Measurements from ENCODE around the gene DGKB.

DNA sequence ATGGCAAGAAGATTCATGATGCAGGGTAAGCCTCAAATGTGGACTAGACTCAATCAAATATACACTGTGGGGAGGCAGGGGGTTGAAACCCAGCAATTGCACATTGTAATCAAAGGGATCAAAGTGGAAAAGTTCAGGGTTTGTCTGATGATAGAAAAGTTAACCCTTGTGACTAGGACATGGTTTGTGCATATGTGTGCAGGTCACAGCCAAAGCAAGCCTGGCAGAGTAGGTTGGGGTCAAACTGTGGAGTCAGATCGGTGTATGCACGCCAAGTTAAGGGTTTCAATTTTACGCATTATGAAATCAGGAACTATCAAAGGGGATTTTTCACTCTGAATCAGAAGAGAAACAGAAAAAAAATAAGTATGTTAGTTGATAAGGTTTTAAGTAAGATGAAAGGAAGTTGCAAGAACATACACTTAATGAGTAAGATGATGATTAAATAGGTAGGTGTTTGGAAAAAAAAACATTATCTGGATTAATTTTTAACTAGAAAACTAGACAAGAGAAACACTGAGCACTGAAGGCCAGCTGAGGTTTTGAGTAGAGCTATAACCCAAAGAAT is 188.3 kb downstream of the DGKB start:
- TF ChIP-seq, protein P1, sequence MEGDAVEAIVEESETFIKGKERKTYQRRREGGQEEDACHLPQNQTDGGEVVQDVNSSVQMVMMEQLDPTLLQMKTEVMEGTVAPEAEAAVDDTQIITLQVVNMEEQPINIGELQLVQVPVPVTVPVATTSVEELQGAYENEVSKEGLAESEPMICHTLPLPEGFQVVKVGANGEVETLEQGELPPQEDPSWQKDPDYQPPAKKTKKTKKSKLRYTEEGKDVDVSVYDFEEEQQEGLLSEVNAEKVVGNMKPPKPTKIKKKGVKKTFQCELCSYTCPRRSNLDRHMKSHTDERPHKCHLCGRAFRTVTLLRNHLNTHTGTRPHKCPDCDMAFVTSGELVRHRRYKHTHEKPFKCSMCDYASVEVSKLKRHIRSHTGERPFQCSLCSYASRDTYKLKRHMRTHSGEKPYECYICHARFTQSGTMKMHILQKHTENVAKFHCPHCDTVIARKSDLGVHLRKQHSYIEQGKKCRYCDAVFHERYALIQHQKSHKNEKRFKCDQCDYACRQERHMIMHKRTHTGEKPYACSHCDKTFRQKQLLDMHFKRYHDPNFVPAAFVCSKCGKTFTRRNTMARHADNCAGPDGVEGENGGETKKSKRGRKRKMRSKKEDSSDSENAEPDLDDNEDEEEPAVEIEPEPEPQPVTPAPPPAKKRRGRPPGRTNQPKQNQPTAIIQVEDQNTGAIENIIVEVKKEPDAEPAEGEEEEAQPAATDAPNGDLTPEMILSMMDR (conservative IDR thresholded peaks at IDR 0.05): no peak
- TF ChIP-seq EZH2 (IDR thresholded peaks at IDR 0.05; ENCODE audit: low read depth): no peak

All from PC-9 (cell line).